ENCODE data around the gene SSC5D. TPM values are rescaled to one million over a fixed set of nuclear protein-coding genes. Genes with fewer than 3 reads are reported as not detected.
"Not testable (repeated sequence)": the region's sequence is repeated elsewhere in the genome, so short reads cannot be mapped to it uniquely, and the experiment has no call there.

SSC5D gene
- polyA plus RNA-seq, 2 donors, result 0.92 to 1.0 TPM

- WGBS, 2 donors, result 53 to 60% methylated on average over 24 of the region's 24 CpGs
These were observed 3.5 kb downstream of the SSC5D start for GRCh38 chr19:55491546-55492360.

DNA sequence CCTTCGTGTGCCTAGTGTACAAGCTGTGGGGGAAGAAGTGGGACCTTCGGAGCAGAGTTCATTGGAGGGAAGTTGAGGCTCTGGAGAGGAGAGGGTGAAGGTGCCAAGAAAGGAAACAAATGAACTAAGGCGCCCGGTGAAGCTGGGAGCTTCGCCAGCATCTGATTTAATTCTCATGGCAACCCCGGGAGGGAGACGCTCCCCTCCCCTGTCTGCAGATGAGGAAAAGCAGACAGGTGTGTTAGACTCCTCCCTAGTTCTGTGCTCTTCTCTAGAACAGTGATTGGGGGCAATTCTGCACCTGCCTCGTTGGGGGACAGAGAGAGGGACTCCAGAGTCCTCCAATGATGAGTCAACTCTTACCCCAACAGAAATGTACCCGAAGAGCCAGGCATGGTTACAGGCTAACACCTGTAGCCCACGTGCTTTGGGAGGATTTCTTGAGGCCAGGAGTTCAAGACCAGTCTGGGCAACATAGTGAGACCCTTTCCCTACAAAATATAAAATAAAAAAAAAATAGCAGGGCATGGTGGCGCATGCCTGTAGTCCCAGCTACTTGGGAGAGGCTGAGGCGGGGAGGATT, 4.2 kb downstream of the SSC5D start:
- Histone ChIP-seq H3K4me3 (ENCODE audit: low read depth in 1 of 2, low read length in 2 of 2) (no peak overlapping the region), H3K4me1 (ENCODE audit: control insufficient read depth in 2 of 2, insufficient read depth in 2 of 2, low read length in 1 of 2) (peaks cover 3 to 8% of the 10 kb centered on the region in 2 donors), H3K27me3 (ENCODE audit: control insufficient read depth in 1 of 2, insufficient read depth in 2 of 2, low read length in 2 of 2) (no peaks in the 10 kb centered on the region), H3K36me3 (ENCODE audit: control insufficient read depth in 2 of 2, insufficient read depth in 2 of 2, low read length in 1 of 2) (no peaks in the 10 kb centered on the region), H3K27ac (ENCODE audit: low read depth in 2 of 2, low read length in 1 of 2) (no peak overlapping the region), H3K9me3 (ENCODE audit: control insufficient read depth in 2 of 2, insufficient read depth in 1 of 2, low read depth in 1 of 2, low read length in 1 of 2) (no peaks in the 10 kb centered on the region)
- 32 to 46% methylated on average over 12 of the region's 12 CpGs for whole genome bisulfite sequencing, 2 donors

More at GRCh38 chr19:55491546-55492360, 3.5 kb downstream of the SSC5D start:
- Histone ChIP-seq H3K9me3 (ENCODE audit: control insufficient read depth in 2 of 2, insufficient read depth in 1 of 2, low read depth in 1 of 2, low read length in 1 of 2) (no peaks in the 10 kb centered on the region), H3K36me3 (ENCODE audit: control insufficient read depth in 2 of 2, insufficient read depth in 2 of 2, low read length in 1 of 2) (no peaks in the 10 kb centered on the region), H3K4me3 (ENCODE audit: low read depth in 1 of 2, low read length in 2 of 2) (no peak overlapping the region), H3K4me1 (ENCODE audit: control insufficient read depth in 2 of 2, insufficient read depth in 2 of 2, low read length in 1 of 2) (peaks cover 5 to 8% of the 10 kb centered on the region in 2 donors), H3K27ac (ENCODE audit: low read depth in 2 of 2, low read length in 1 of 2) (peak overlapping the region in 1 of 2 donors; percentile 28), H3K27me3 (ENCODE audit: control insufficient read depth in 1 of 2, insufficient read depth in 2 of 2, low read length in 2 of 2) (no peaks in the 10 kb centered on the region)

DNA sequence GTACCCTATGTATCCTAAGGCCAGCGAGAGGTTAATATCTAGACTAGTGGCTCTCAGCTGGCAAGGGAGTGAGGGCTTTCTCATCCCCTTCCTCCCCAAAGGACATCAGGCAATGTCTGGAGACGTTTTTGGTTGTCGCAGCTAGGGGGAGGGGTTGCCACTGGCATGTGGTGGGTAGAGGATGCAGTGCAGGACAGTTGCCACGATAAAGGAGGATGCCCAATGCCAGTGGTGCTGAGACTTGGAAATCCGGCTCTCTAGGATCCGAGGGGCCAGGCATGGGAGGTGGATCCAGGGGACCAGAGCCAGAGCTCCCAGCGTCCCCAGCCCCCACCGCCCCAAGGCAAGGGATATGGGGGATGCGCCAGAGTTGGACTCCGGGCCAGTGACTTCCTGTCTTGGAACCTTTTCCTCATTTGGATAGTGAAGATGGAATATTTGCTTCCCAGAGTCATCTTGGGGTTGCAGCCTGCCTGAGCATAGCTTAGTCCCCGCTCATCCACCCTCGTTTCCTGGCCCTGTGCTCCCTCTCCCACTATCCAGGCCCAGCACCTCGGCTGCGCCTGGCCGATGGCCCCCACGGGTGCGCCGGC, 4.9 kb downstream of the SSC5D start:
- H3K36me3 ChIP-seq (ENCODE audit: control insufficient read depth in 2 of 2, insufficient read depth in 2 of 2, low read length in 1 of 2), result no peaks in the 10 kb centered on the region
- H3K4me3 ChIP-seq (ENCODE audit: low read depth in 1 of 2, low read length in 2 of 2), result no peak overlapping the region
- WGBS, 2 donors, result 38 to 51% methylated on average over 17 to 18 of the region's 18 CpGs
- peaks cover 3 to 8% of the 10 kb centered on the region in 2 donors for H3K4me1 ChIP-seq (ENCODE audit: control insufficient read depth in 2 of 2, insufficient read depth in 2 of 2, low read length in 1 of 2)
- H3K27ac ChIP-seq (ENCODE audit: low read depth in 2 of 2, low read length in 1 of 2), result peak overlapping the region in 1 of 2 donors; percentile 38
- no peaks in the 10 kb centered on the region for H3K27me3 ChIP-seq (ENCODE audit: control insufficient read depth in 1 of 2, insufficient read depth in 2 of 2, low read length in 2 of 2)
- no peaks in the 10 kb centered on the region for H3K9me3 ChIP-seq (ENCODE audit: control insufficient read depth in 2 of 2, insufficient read depth in 1 of 2, low read depth in 1 of 2, low read length in 1 of 2)

- H3K9me3 ChIP-seq (ENCODE audit: control insufficient read depth in 2 of 2, insufficient read depth in 1 of 2, low read depth in 1 of 2, low read length in 1 of 2), result no peaks in the 10 kb centered on the region
- 52 to 59% methylated on average over 30 to 38 of the region's 38 CpGs for WGBS, 2 donors
- H3K27me3 ChIP-seq (ENCODE audit: control insufficient read depth in 1 of 2, insufficient read depth in 2 of 2, low read length in 2 of 2), result no peaks in the 10 kb centered on the region
- H3K4me1 ChIP-seq (ENCODE audit: control insufficient read depth in 2 of 2, insufficient read depth in 2 of 2, low read length in 1 of 2), result peaks cover 3 to 8% of the 10 kb centered on the region in 2 donors
- no peak overlapping the region for H3K4me3 ChIP-seq (ENCODE audit: low read depth in 1 of 2, low read length in 2 of 2)
- peak overlapping the region in 1 of 2 donors; percentile 38 for H3K27ac ChIP-seq (ENCODE audit: low read depth in 2 of 2, low read length in 1 of 2)
- no peaks in the 10 kb centered on the region for H3K36me3 ChIP-seq (ENCODE audit: control insufficient read depth in 2 of 2, insufficient read depth in 2 of 2, low read length in 1 of 2)
These were observed 5.5 kb downstream of the SSC5D start for GRCh38 chr19:55493645-55494171.

GRCh38 chr19:55494172-55494761, 6.0 kb downstream of the SSC5D start:
- Histone ChIP-seq H3K4me1 (ENCODE audit: control insufficient read depth in 2 of 2, insufficient read depth in 2 of 2, low read length in 1 of 2) (peaks cover 3 to 8% of the 10 kb centered on the region in 2 donors), H3K36me3 (ENCODE audit: control insufficient read depth in 2 of 2, insufficient read depth in 2 of 2, low read length in 1 of 2) (no peaks in the 10 kb centered on the region), H3K27ac (ENCODE audit: low read depth in 2 of 2, low read length in 1 of 2) (peak overlapping the region in 1 of 2 donors; percentile 34), H3K4me3 (ENCODE audit: low read depth in 1 of 2, low read length in 2 of 2) (no peak overlapping the region), H3K9me3 (ENCODE audit: control insufficient read depth in 2 of 2, insufficient read depth in 1 of 2, low read depth in 1 of 2, low read length in 1 of 2) (no peaks in the 10 kb centered on the region), H3K27me3 (ENCODE audit: control insufficient read depth in 1 of 2, insufficient read depth in 2 of 2, low read length in 2 of 2) (no peaks in the 10 kb centered on the region)
- WGBS, 2 donors, result 40 to 43% methylated on average over 19 to 22 of the region's 22 CpGs

GRCh38 chr19:55495646-55496349, 7.6 kb downstream of the SSC5D start:
- Histone ChIP-seq H3K4me1 (ENCODE audit: control insufficient read depth in 2 of 2, insufficient read depth in 2 of 2, low read length in 1 of 2) (peaks cover 3 to 8% of the 10 kb centered on the region in 2 donors), H3K36me3 (ENCODE audit: control insufficient read depth in 2 of 2, insufficient read depth in 2 of 2, low read length in 1 of 2) (no peaks in the 10 kb centered on the region), H3K9me3 (ENCODE audit: control insufficient read depth in 2 of 2, insufficient read depth in 1 of 2, low read depth in 1 of 2, low read length in 1 of 2) (no peaks in the 10 kb centered on the region), H3K4me3 (ENCODE audit: low read depth in 1 of 2, low read length in 2 of 2) (no peak overlapping the region), H3K27ac (ENCODE audit: low read depth in 2 of 2, low read length in 1 of 2) (no peak overlapping the region), H3K27me3 (ENCODE audit: control insufficient read depth in 1 of 2, insufficient read depth in 2 of 2, low read length in 2 of 2) (no peaks in the 10 kb centered on the region)
- WGBS, 2 donors, result 68 to 80% methylated on average over 11 of the region's 11 CpGs

GRCh38 chr19:55496820-55497219, 8.6 kb downstream of the SSC5D start:
- 79 to 80% methylated on average over 10 of the region's 10 CpGs for WGBS, 2 donors
- not testable (repeated sequence) for H3K9me3 ChIP-seq (ENCODE audit: control insufficient read depth in 2 of 2, insufficient read depth in 1 of 2, low read depth in 1 of 2, low read length in 1 of 2); H3K27me3 ChIP-seq (ENCODE audit: control insufficient read depth in 1 of 2, insufficient read depth in 2 of 2, low read length in 2 of 2); H3K27ac ChIP-seq (ENCODE audit: low read depth in 2 of 2, low read length in 1 of 2); H3K36me3 ChIP-seq (ENCODE audit: control insufficient read depth in 2 of 2, insufficient read depth in 2 of 2, low read length in 1 of 2); H3K4me1 ChIP-seq (ENCODE audit: control insufficient read depth in 2 of 2, insufficient read depth in 2 of 2, low read length in 1 of 2); H3K4me3 ChIP-seq (ENCODE audit: low read depth in 1 of 2, low read length in 2 of 2)

DNA sequence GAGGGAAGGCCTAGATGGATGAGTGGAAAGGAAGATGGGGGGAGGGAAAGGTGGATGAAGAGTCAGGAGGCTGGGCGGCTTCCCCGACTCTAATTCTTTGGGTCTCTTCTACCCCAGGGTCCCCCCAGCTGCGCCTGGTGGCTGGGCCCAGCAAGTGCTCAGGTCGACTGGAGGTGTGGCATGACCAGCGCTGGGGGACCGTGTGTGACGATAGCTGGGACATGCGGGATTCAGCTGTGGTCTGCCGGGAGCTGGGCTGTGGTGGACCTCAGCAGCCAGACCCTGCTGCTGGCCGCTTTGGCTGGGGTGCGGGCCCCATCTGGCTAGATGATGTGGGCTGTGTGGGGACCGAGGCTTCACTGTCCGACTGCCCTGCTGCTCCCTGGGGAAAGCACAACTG, 9.5 kb downstream of the SSC5D start:
- Histone ChIP-seq H3K36me3 (ENCODE audit: control insufficient read depth in 2 of 2, insufficient read depth in 2 of 2, low read length in 1 of 2) (no peaks in the 10 kb centered on the region), H3K27ac (ENCODE audit: low read depth in 2 of 2, low read length in 1 of 2) (no peak overlapping the region), H3K4me1 (ENCODE audit: control insufficient read depth in 2 of 2, insufficient read depth in 2 of 2, low read length in 1 of 2) (no peaks in the 10 kb centered on the region), H3K9me3 (ENCODE audit: control insufficient read depth in 2 of 2, insufficient read depth in 1 of 2, low read depth in 1 of 2, low read length in 1 of 2) (no peaks in the 10 kb centered on the region), H3K4me3 (ENCODE audit: low read depth in 1 of 2, low read length in 2 of 2) (no peak overlapping the region), H3K27me3 (ENCODE audit: control insufficient read depth in 1 of 2, insufficient read depth in 2 of 2, low read length in 2 of 2) (no peaks in the 10 kb centered on the region)
- 83 to 86% methylated on average over 13 of the region's 13 CpGs for WGBS, 2 donors
